Parathyroid adenoma (tissue), 2 donors: ENCODE data around the gene LARP1B.
"Not testable (repeated sequence)": the region's sequence is repeated elsewhere in the genome, so short reads cannot be mapped to it uniquely, and the experiment has no call there.

Experiments
- H2AFZ ChIP-seq: fragments of 300-600 bp; sonication (generic); one replicate; pipeline ENCODE4 v1.7.0; 2017; ENCODE audit warnings: antibody characterized with exemption, mild to moderate bottlenecking
- H3K27ac ChIP-seq: fragments of 300-600 bp; sonication (generic); one replicate; pipeline ENCODE4 v1.7.0; 2017
- H3K27me3 ChIP-seq: fragments of 300-600 bp; sonication (generic); one replicate; pipeline ENCODE4 v1.7.0; 2017; ENCODE audit warnings: low read length; ENCODE audit not compliant: control insufficient read depth, insufficient read depth
- H3K36me3 ChIP-seq: fragments of 300-600 bp; sonication (generic); one replicate; pipeline ENCODE4 v1.7.0; 2017; ENCODE audit warnings: low read length; ENCODE audit not compliant: control insufficient read depth, insufficient read depth
- H3K4me1 ChIP-seq: fragments of 300-600 bp; sonication (generic); one replicate; pipeline ENCODE4 v1.7.0; 2017; ENCODE audit warnings: control low read depth
- H3K4me2 ChIP-seq: fragments of 300-600 bp; sonication (generic); one replicate; pipeline ENCODE4 v1.7.0; 2017; ENCODE audit warnings: low read length
- H3K4me3 ChIP-seq: fragments of 300-600 bp; sonication (generic); one replicate; pipeline ENCODE4 v1.7.0; 2017; ENCODE audit warnings: low read depth, low read length
- H3K79me2 ChIP-seq: fragments of 300-600 bp; sonication (generic); one replicate; pipeline ENCODE4 v1.7.0; 2017; ENCODE audit warnings: control low read depth
- H3K9ac ChIP-seq: fragments of 300-600 bp; sonication (generic); one replicate; pipeline ENCODE4 v1.7.0; 2017; ENCODE audit warnings: mild to moderate bottlenecking
- H3K9me3 ChIP-seq: fragments of 300-600 bp; sonication (generic); one replicate; pipeline ENCODE4 v1.7.0; 2017; ENCODE audit warnings: low read length; ENCODE audit not compliant: control insufficient read depth
- CTCF ChIP-seq: fragments of 300-600 bp; sonication (generic); IDR thresholded peaks from one replicate; pipeline ENCODE4 v1.7.0; 2017; ENCODE audit warnings: antibody characterized with exemption, mild to moderate bottlenecking
- donor health status: primary hyperparathyroidism.

The LARP1B gene

DNA sequence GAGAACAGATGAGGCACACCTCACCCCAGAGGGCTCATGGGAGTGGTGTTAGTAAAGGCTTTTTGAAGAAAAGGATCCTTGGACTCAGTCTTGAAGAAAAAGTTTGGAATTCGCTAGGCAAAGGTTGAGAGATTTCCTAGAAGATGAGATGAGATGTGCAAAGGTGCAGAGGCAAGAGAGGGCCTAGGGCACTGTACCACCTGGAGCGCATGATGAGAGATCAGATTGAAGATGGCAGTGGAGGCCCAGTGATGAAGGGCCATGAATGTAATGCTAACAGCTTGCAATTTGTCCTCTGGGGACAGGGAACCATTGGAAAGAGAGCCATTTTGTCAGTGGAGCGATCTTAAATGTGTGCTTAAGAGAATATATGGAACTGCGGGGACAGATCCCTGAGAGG, 181.5 kb downstream of the LARP1B start:
- H3K4me2 ChIP-seq, result no peak overlapping the region
- H3K4me1 ChIP-seq, result no peaks in the 10 kb centered on the region
- no peak overlapping the region for H3K27ac ChIP-seq
- H3K9ac ChIP-seq, result no peak overlapping the region
- H3K79me2 ChIP-seq, result no peaks in the 10 kb centered on the region
- no peak for TF ChIP-seq CTCF
- no peak overlapping the region for H2AFZ ChIP-seq
- no peaks in the 10 kb centered on the region for H3K9me3 ChIP-seq
- no peak overlapping the region for H3K4me3 ChIP-seq
- no peaks in the 10 kb centered on the region for H3K27me3 ChIP-seq
- H3K36me3 ChIP-seq, result no peaks in the 10 kb centered on the region

- Histone ChIP-seq H3K4me1 (no peaks in the 10 kb centered on the region), H3K27ac (no peak overlapping the region), H3K4me2 (no peak overlapping the region), H3K9ac (no peak overlapping the region), H3K27me3 (no peaks in the 10 kb centered on the region), H3K36me3 (no peaks in the 10 kb centered on the region), H2AFZ (no peak overlapping the region), H3K9me3 (no peaks in the 10 kb centered on the region), H3K79me2 (no peaks in the 10 kb centered on the region), H3K4me3 (no peak overlapping the region)
- no peak for TF ChIP-seq CTCF
Observed at GRCh38 chr4:128244379-128244778, 183.3 kb downstream of the LARP1B start.

DNA sequence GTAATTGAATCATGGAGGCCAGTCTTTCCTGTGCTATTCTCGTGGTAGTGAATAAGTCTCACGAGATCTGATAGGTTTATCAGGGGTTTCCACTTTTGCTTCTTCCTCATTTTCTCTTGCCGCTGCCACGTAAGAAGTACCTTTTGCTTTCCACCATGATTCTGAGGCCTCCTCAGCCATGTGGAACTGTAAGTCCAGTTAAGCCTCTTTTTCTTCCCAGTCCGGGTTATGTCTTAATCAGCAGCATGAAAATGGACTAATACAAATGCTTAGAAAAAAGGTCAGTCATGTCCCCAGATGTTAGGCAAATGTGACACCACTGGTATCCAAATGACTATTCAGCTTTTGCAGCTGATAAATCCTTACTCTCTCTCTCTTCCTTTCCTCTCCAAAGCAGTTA, 184.3 kb downstream of the LARP1B start:
- not testable (repeated sequence) for H2AFZ ChIP-seq, H3K9ac ChIP-seq, H3K27ac ChIP-seq, H3K4me1 ChIP-seq, H3K79me2 ChIP-seq, H3K36me3 ChIP-seq, H3K4me3 ChIP-seq, H3K9me3 ChIP-seq, H3K4me2 ChIP-seq, H3K27me3 ChIP-seq

DNA sequence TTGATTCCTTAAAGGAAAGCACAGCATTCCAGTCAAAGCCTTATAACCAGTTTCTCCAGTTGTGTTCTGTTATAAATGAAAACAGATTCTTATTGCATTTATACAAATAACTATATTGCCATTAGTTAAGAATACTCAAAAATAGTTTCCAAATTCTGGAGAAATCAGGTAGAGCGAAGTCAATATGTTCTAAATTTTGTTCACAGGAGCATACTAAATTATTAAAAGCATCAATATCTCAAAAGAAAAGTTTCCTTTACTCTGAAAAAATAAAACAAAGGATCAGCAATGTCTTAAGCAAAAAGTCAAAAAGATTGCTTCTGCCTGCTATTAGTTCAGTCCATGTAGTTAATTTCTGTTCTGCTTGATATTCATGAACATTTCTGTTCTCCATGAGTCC, 186.8 kb downstream of the LARP1B start:
- TF ChIP-seq CTCF, result no peak
- no peaks in the 10 kb centered on the region for H3K79me2 ChIP-seq
- no peaks in the 10 kb centered on the region for H3K36me3 ChIP-seq
- no peaks in the 10 kb centered on the region for H3K27me3 ChIP-seq
- H3K9ac ChIP-seq, result no peak overlapping the region
- no peak overlapping the region for H3K4me2 ChIP-seq
- H3K27ac ChIP-seq, result no peak overlapping the region
- no peak overlapping the region for H3K4me3 ChIP-seq
- H2AFZ ChIP-seq, result no peak overlapping the region
- H3K9me3 ChIP-seq, result no peaks in the 10 kb centered on the region
- H3K4me1 ChIP-seq, result no peaks in the 10 kb centered on the region

DNA sequence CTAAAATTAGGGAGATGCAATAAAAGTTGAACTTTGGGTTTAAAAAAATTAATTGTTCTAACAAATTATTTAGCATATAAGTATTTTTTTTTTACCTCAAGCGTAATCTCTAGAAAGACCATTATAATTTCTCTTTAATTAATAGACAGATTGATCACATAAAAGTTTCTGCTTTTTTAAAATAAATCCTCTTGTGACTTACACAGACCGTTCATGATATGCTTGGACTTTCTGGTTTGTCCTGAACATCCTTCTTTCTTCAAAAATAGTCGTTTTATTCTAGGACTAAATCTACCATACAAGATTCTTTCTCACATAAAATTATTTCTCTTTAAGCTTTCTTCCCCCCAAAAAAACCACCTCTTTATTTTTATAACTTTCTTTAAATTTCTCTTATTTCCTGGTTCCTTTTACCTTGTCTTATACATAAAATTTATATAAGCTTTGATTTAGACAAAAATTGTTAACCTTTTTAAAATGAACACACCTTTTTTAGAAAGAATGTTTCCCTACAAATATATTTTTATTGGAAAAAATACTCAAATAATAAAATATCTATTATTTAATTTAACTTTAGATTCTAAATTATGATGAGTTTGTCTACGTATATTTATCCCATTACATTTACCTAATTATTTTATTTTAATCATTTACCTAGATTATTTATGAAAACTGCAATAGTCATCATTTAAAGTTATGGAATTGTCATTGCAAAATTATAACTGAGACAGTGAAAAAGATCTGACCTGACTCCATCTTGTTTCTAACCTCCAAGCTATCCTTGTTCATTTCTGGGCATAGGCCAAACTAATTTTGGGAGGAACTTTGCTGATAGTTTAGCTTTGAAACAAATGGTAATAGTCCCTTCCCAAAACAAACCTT, 188.9 kb downstream of the LARP1B start:
- H3K4me3 ChIP-seq, result no peak overlapping the region
- no peak overlapping the region for H3K9ac ChIP-seq
- H3K27me3 ChIP-seq, result no peaks in the 10 kb centered on the region
- no peaks in the 10 kb centered on the region for H3K79me2 ChIP-seq
- H3K36me3 ChIP-seq, result no peaks in the 10 kb centered on the region
- H3K9me3 ChIP-seq, result no peaks in the 10 kb centered on the region
- no peaks in the 10 kb centered on the region for H3K4me1 ChIP-seq
- H3K27ac ChIP-seq, result no peak overlapping the region
- H2AFZ ChIP-seq, result no peak overlapping the region
- no peak for TF ChIP-seq CTCF
- no peak overlapping the region for H3K4me2 ChIP-seq
